ENCODE measurements around the gene CYB561D1. TPM values are rescaled to one million over a fixed set of nuclear protein-coding genes. Genes with fewer than 3 reads are reported as not detected.

CYB561D1 gene
- polyA plus RNA-seq, 1 donor (not counting 4 experiments of a cell fraction or from before 2014, with no cell fraction given): 4.9 TPM

DNA sequence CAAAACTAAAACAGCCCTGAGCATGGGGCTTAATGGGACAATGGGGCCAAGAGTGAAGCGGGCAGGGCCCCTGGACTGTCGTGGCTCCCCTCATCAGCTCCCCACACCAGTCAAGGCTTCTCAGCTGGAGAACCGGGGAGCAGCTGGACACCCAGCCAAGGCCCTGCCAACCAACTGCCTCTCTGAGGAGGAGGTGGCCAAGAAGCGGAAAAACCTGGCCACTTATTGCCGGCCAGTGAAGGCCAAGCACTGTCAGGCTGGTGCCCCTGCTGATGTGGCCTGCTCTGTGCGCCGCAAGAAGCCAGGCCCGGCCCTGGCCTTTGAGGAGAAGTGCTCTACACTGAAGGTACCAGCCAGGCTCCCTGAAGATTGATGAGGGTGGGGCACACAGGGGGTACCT is 2.5 kb upstream of the CYB561D1 start:
- DNase-seq (ENCODE audit: low read depth, low spot score): no peak
- H3K79me2 ChIP-seq (ENCODE audit: control insufficient read depth, insufficient read depth, low read length): peaks cover 7% of the 10 kb centered on the region
- H2AFZ ChIP-seq (ENCODE audit: control insufficient read depth, low read length): no peak overlapping the region
- H3K4me1 ChIP-seq (ENCODE audit: control insufficient read depth, extremely low read depth, insufficient read depth, low read length): peaks cover 7% of the 10 kb centered on the region
- no peaks in the 10 kb centered on the region for H3K27me3 ChIP-seq (ENCODE audit: control insufficient read depth, extremely low read depth, insufficient read depth, low read length)
- H4K20me1 ChIP-seq (ENCODE audit: control insufficient read depth, extremely low read depth, insufficient read depth, low read length): no peaks in the 10 kb centered on the region
- H3K9ac ChIP-seq (ENCODE audit: control insufficient read depth, extremely low read depth, insufficient read depth, low read length): no peak overlapping the region
- no peak overlapping the region for H3K27ac ChIP-seq (ENCODE audit: control insufficient read depth, insufficient read depth, low read length)
- peaks cover 14% of the 10 kb centered on the region in 2 experiments for H3K36me3 ChIP-seq (ENCODE audit: control insufficient read depth in 2 of 2, extremely low read depth in 1 of 2, insufficient read depth in 2 of 2, low read length in 2 of 2)
- no peaks in the 10 kb centered on the region for H3K9me1 ChIP-seq (ENCODE audit: control insufficient read depth, extremely low read depth, insufficient read depth, low read length)
- no peak for FAIRE-seq
- dilution Hi-C loops (cut with MboI; ENCODE audit: extremely low pct_ligation_motif_present, low sequenced_read_pairs): no loop called here
- no peak for TF ChIP-seq EZH2 (IDR thresholded peaks at IDR 0.05; ENCODE audit: low read length)
- TF ChIP-seq, protein P1, sequence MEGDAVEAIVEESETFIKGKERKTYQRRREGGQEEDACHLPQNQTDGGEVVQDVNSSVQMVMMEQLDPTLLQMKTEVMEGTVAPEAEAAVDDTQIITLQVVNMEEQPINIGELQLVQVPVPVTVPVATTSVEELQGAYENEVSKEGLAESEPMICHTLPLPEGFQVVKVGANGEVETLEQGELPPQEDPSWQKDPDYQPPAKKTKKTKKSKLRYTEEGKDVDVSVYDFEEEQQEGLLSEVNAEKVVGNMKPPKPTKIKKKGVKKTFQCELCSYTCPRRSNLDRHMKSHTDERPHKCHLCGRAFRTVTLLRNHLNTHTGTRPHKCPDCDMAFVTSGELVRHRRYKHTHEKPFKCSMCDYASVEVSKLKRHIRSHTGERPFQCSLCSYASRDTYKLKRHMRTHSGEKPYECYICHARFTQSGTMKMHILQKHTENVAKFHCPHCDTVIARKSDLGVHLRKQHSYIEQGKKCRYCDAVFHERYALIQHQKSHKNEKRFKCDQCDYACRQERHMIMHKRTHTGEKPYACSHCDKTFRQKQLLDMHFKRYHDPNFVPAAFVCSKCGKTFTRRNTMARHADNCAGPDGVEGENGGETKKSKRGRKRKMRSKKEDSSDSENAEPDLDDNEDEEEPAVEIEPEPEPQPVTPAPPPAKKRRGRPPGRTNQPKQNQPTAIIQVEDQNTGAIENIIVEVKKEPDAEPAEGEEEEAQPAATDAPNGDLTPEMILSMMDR (optimal IDR thresholded peaks at IDR 0.05 in 1 of 3, IDR thresholded peaks at IDR 0.05 in 1 of 3, conservative IDR thresholded peaks at IDR 0.05 in 1 of 3; ENCODE audit: extremely low read depth in 1 of 3, insufficient read depth in 2 of 3, low read length in 3 of 3): no peak
- H3K4me2 ChIP-seq (ENCODE audit: control insufficient read depth, extremely low read depth, insufficient read depth, low read depth, low read length): no peak overlapping the region
- no peak overlapping the region for H3K4me3 ChIP-seq (ENCODE audit: control insufficient read depth in 2 of 3, extremely low read depth in 1 of 3, insufficient read depth in 2 of 3, low read depth in 1 of 3, low read length in 3 of 3)
- no peaks in the 10 kb centered on the region for H3K9me3 ChIP-seq (ENCODE audit: control insufficient read depth, low read depth, low read length)

DNA sequence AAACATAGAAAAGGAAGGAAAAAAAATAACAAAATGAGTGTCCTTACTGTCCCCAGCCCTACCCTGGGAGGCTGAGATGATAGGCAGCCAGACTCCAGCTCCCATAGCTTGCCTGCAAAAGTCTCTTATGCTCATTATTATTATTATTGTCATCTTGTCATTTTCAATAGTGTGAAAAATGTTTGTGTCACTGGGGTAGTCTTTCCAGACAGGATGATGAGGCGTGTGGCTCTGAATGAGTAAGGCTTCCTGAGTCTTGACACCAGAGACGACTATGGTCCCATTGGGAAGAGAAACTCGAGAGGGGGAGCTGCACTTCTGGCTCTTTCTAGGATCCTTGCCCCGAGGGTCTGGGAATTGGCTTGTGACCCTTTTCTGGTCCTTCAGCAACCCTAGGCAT is 1.1 kb upstream of the CYB561D1 start:
- no peaks in the 10 kb centered on the region for H3K9me3 ChIP-seq (ENCODE audit: control insufficient read depth, low read depth, low read length)
- FAIRE-seq (no peak), DNase-seq (ENCODE audit: low read depth, low spot score) (no peak)
- dilution Hi-C loops (cut with MboI; ENCODE audit: extremely low pct_ligation_motif_present, low sequenced_read_pairs): no loop called here
- H3K4me1 ChIP-seq (ENCODE audit: control insufficient read depth, extremely low read depth, insufficient read depth, low read length): peaks cover 7% of the 10 kb centered on the region
- H3K4me2 ChIP-seq (ENCODE audit: control insufficient read depth, extremely low read depth, insufficient read depth, low read depth, low read length): no peak overlapping the region
- H3K36me3 ChIP-seq (ENCODE audit: control insufficient read depth in 2 of 2, extremely low read depth in 1 of 2, insufficient read depth in 2 of 2, low read length in 2 of 2): peaks cover 15% of the 10 kb centered on the region in 2 experiments
- TF ChIP-seq EZH2 (IDR thresholded peaks at IDR 0.05; ENCODE audit: low read length): no peak
- TF ChIP-seq, protein P1 (optimal IDR thresholded peaks at IDR 0.05 in 1 of 3, IDR thresholded peaks at IDR 0.05 in 1 of 3, conservative IDR thresholded peaks at IDR 0.05 in 1 of 3; ENCODE audit: extremely low read depth in 1 of 3, insufficient read depth in 2 of 3, low read length in 3 of 3): no peak
- H3K9ac ChIP-seq (ENCODE audit: control insufficient read depth, extremely low read depth, insufficient read depth, low read length): no peak overlapping the region
- no peak overlapping the region for H3K27ac ChIP-seq (ENCODE audit: control insufficient read depth, insufficient read depth, low read length)
- no peaks in the 10 kb centered on the region for H3K27me3 ChIP-seq (ENCODE audit: control insufficient read depth, extremely low read depth, insufficient read depth, low read length)
- no peak overlapping the region for H3K4me3 ChIP-seq (ENCODE audit: control insufficient read depth in 2 of 3, extremely low read depth in 1 of 3, insufficient read depth in 2 of 3, low read depth in 1 of 3, low read length in 3 of 3)
- no peaks in the 10 kb centered on the region for H3K9me1 ChIP-seq (ENCODE audit: control insufficient read depth, extremely low read depth, insufficient read depth, low read length)
- H2AFZ ChIP-seq (ENCODE audit: control insufficient read depth, low read length): no peak overlapping the region
- H4K20me1 ChIP-seq (ENCODE audit: control insufficient read depth, extremely low read depth, insufficient read depth, low read length): no peaks in the 10 kb centered on the region
- H3K79me2 ChIP-seq (ENCODE audit: control insufficient read depth, insufficient read depth, low read length): peaks cover 7% of the 10 kb centered on the region

All from keratinocyte (primary cell).